NCI-H524 treated with DMSO at 0.1 percent for 48 hours (cell line): ENCODE data around the gene KMT2C.
"Not testable (repeated sequence)": the region's sequence is repeated elsewhere in the genome, so short reads cannot be mapped to it uniquely, and the experiment has no call there.

Source experiments
- DNase-seq: peaks from one replicate; lab custom pipeline; 2025; lab: John Stamatoyannopoulos, UW

Gene KMT2C

DNA sequence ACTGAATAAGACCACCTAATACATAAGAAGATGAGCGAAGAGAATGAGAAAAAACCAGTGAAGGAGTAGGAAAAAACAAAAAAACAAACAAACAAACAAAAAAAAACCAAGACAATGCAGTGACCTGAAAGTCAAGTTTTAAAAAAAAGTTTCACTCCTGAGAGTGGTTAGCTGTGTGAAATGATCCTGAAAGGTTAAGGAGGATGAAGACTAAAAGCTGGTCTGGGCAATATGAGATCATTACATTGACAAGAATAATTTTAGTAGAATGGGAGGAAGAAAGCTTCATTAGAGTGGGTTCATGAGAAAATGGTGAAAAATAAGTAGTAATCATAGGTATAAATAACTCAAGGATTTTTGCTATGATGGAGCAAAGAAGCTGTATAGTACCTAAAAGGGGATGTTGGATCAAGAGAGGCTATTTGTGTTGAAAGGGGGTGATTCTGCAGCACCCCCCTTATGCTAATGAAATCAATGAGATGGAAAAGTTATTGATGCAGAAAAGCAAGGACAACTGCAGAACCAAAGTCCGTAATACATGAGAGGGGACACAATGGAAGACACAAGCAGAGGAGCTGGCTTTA, 80.2 kb downstream of the KMT2C start:
- DNase-seq = no peak

DNA sequence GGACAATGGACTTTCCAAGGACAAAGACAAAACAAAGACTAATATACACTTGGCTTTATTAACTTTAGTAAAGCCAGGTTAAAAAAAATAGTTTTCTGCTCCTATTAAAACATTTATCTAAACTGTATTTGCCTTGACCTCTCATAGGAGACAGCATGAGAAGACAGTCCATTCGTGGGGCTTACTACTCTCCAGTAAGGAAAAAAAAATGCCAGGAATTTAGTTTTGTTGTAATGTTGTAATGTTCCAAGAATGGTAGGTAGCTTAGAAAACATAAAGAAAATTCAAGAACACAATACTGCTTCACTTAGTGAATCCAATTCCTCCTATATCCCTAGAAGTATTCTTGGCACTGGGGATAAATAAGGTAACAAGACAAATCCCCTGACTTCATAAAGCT, 81.7 kb downstream of the KMT2C start:
- DNase-seq = no peak

DNA sequence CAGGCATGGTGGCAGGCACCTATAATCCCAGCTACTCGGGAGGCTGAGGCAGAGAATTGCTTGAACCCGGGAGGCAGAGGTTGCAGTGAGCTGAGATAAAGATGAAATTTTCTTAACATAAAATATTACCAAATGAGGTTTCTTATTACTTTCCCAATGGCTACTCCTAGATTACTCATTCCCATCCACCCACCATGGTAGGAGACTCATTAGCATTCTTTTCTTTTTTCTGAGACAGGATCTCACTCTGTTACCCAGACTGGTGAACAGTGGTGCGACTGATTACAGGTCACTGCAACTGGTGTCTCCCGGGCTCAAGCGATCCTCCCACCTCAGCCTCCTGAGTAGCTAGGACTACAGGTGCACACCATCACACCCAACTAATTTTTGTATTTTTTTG, 82.5 kb downstream of the KMT2C start:
- DNase-seq = not testable (repeated sequence)

DNA sequence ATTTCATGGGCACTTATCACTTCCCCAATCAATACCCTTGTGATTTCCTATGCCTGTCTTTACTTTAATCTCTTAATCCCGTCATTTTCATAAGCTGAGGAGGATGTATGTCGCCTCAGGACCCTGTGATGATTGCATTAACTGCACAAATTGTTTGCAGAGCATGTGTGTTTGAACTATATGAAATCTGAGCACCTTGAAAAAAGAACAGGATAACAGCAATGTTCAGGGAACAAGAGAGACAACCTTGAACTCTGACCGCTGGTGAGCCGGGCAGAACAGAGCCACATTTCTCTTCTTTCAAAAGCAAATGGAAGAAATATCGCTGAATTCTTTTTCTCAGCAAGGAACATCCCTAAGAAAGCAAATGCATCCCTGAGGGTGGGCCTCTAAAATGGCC, 84.1 kb downstream of the KMT2C start:
- not testable (repeated sequence) for DNase-seq

- no peak for DNase-seq
Observed at GRCh38 chr7:152351168-152351567, 84.6 kb downstream of the KMT2C start.

GRCh38 chr7:152347888-152348287, 87.9 kb downstream of the KMT2C start:
- no peak for DNase-seq

DNA sequence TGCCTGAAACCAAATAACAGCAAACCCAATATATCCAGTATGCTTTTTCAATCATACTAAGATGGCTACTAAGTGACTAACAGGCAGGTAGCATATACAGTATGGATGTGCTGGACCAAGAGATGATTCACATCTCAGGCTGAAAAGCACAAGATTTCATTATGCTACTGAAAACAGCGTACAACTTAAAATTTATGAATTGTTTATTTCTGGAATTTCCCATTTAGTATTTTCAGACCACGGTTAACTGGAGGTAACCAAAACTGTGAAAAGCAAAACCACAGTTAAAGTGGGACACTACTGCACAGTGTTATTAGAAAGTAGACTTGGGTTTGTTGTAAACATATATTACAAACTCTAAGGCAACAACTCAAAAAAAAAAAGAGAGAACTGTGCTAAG, 91.5 kb downstream of the KMT2C start:
- no peak for DNase-seq

GRCh38 chr7:152342796-152343195, 93.0 kb downstream of the KMT2C start:
- no peak for DNase-seq

GRCh38 chr7:152341914-152342236, 93.9 kb downstream of the KMT2C start:
- no peak for DNase-seq

DNA sequence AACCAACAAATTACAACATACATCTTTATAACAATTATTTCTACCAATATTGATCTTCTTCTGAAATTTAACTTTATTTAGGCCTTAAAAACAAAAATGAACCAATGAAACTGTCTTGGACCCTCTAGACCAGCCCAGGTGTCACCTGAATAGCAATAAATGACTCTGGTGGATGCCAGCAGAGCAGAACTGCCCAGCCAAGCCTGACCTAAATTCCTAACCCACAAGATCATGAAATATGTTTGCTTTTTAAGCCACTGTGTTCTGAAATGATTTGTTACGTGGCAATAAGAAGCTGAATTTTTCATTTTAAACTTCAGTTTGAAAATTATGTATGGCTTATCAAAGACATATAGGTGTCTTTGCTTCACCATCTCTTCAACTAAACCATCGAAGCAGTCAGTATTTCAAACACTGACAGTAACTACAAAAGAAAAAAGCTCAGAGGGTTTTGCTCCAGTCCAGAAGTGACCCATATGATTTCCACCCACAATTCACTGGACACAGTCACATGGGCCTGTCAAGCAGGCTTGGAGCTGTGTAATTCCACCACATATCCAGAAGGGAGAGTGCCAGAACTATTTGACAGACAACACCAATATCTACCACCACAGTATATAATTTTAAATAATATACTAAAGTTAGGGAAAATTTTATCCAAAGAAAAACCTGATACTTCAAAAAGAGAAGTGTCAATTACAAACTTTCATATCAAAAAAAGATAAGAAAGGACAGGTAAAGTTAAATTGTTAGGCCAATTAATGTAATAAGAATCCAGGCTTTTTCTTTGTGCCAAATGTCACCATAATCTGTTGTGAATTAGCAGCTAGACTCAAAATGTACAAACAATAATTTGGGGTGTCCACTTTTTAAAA, 94.5 kb downstream of the KMT2C start:
- DNase-seq = no peak

- DNase-seq = no peak
Observed at GRCh38 chr7:152340161-152340560, 95.6 kb downstream of the KMT2C start.

GRCh38 chr7:152338561-152338960, 97.2 kb downstream of the KMT2C start:
- DNase-seq = no peak

GRCh38 chr7:152336754-152337368, 98.9 kb downstream of the KMT2C start:
- no peak for DNase-seq

DNA sequence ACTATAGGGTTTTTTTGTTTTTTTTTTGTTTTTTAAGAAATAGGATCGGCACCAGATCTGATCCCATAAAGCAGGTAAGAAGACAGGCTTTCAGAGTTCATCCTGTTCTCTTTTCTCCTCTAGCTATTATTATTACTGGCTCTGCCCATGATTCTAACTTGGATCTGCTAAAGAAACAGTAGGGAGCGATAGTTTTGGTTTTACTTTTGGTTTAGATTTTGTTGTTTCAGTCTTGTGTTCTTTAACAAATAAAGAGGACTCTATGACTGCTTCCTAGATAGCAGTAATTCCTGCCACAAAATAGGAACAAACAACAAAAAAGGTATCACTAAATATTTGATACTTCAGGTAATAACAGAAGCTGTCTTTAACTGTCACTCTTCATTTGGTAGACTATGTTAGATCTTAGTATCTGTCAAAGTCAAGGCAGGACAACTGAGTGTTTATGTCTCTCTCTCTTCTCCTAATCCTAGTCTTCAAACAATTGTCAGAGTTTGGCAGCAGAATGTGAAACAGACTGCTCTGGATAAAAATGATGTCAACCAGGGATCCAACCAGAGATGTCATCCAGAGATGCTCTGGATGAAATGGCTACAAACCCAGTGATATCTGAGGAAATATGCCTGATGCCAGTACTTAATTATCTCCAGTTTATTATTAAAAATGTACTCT, 99.8 kb downstream of the KMT2C start:
- no peak for DNase-seq

- DNase-seq = no peak
Observed at GRCh38 chr7:152333134-152333533, 102.7 kb downstream of the KMT2C start.

- DNase-seq = no peak
Observed at GRCh38 chr7:152330827-152331226, 105.0 kb downstream of the KMT2C start.

- no peak for DNase-seq
Observed at GRCh38 chr7:152329469-152329868, 106.3 kb downstream of the KMT2C start.

GRCh38 chr7:152328234-152328633, 107.6 kb downstream of the KMT2C start:
- DNase-seq = no peak

- DNase-seq = no peak
Observed at GRCh38 chr7:152315845-152316244, 120.0 kb downstream of the KMT2C start.

DNA sequence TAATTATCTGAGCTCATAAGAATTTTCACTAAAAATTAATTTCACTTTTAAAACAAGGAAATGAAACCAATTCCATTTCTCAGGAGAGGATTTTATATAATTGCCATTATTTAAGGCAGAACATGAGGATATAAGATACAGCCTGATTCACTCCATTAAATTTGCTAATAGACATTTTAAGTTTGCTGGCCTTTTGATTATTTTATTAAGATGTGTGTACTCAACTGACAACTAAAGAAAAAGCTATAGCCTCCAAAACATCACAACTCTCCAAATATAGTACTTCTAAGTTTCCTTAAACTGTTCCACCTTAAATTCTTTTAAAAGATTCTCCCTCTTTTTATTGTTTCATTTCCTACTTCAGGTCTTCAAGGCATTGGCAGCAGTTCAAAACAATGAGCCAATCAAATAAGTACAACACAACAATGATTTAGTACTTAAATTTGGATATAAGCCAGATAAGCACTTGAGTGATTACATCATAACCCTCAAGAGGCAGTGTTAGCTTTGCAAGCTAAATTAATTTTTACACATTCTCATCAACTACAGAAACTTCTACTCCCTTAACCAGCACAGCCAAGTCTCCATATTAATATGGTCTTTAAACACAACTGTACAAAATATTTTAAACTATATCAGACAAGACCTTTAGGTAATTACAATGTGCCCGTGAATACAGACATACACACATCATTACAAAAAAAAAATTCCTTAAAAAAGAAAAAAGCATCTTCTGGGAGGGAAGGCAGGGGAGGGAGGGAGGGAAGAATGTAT, 121.8 kb downstream of the KMT2C start:
- DNase-seq = peak; percentile 33

- no peak for DNase-seq
Observed at GRCh38 chr7:152313217-152313616, 122.6 kb downstream of the KMT2C start.

DNA sequence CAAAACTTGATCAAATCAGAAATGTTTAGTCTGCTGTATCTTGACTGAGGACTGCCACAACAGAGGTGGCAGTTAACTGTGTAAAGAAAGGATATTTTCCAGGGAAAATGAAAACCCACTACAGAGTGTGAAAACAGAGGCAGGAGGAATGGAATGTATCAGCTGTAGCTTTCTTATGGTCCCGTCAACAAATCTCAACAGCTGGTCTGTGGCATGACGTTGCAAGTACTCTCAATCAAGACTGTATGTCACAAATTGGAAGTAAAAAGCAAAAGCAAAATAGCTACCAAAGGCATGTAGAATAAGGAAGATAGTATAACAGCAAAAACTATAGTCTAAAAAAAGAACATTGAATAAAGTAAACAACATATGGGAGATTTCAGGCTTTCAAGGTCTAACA, 123.5 kb downstream of the KMT2C start:
- DNase-seq = no peak
